Loucy (cell line): ENCODE measurements around the gene AKAP1.

Experiments used
- H2AFZ ChIP-seq: fragments of 200-600 bp; sonication (generic); 2 replicates; pipeline ENCODE4 v1.6.0; 2016; ENCODE audit warnings: antibody characterized with exemption, mild to moderate bottlenecking, low read length, moderate library complexity
- H3F3A ChIP-seq: fragments of 200-600 bp; 2 replicates; pipeline ENCODE4 v1.6.0; 2016; ENCODE audit warnings: antibody characterized with exemption, low read depth, mild to moderate bottlenecking
- H3K27me3 ChIP-seq: fragments of 200-600 bp; sonication (generic); 2 replicates; pipeline ENCODE4 v1.6.1; 2014; ENCODE audit warnings: low read length, mild to moderate bottlenecking; ENCODE audit not compliant: insufficient read depth, poor library complexity, severe bottlenecking
- H3K36me3 ChIP-seq: fragments of 200-600 bp; sonication (generic); 2 replicates; pipeline ENCODE4 v1.6.1; 2016; ENCODE audit warnings: low read length; ENCODE audit not compliant: insufficient read depth
- H3K4me1 ChIP-seq: fragments of 200-600 bp; sonication (generic); 2 replicates; pipeline ENCODE4 v1.5.1; 2014; ENCODE audit warnings: low read length, mild to moderate bottlenecking; ENCODE audit not compliant: insufficient read depth, poor library complexity, severe bottlenecking
- H3K4me2 ChIP-seq: fragments of 200-600 bp; sonication (generic); 2 replicates; pipeline ENCODE4 v1.6.0; 2014; ENCODE audit warnings: antibody characterized with exemption, low read length, low read depth, mild to moderate bottlenecking; ENCODE audit not compliant: poor library complexity, severe bottlenecking
- H3K4me3 ChIP-seq: fragments of 200-600 bp; sonication (generic); 2 replicates; pipeline ENCODE4 v1.5.1; 2014; ENCODE audit warnings: low read length, mild to moderate bottlenecking, mixed read lengths; ENCODE audit not compliant: poor library complexity, severe bottlenecking
- H3K79me2 ChIP-seq: fragments of 200-600 bp; sonication (generic); 2 replicates; pipeline ENCODE4 v1.6.1; 2014; ENCODE audit warnings: low read length; ENCODE audit not compliant: insufficient read depth
- H3K9ac ChIP-seq: fragments of 200-600 bp; sonication (generic); 2 replicates; pipeline ENCODE4 v1.6.0; 2014; ENCODE audit warnings: mild to moderate bottlenecking, low read depth, low read length, moderate library complexity; ENCODE audit not compliant: poor library complexity, severe bottlenecking
- H3K9me2 ChIP-seq: fragments of 200-600 bp; sonication (generic); replicated peaks from 2 replicates; pipeline ENCODE4 v1.6.1; 2016; ENCODE audit warnings: low read depth, low read length, mixed read lengths
- H3K9me3 ChIP-seq: fragments of 200-600 bp; sonication (generic); 2 replicates; pipeline ENCODE4 v1.6.1; 2014; ENCODE audit warnings: mild to moderate bottlenecking, antibody characterized with exemption, low read length, low read depth; ENCODE audit not compliant: insufficient read depth
- H4K20me1 ChIP-seq: fragments of 200-600 bp; sonication (generic); 2 replicates; pipeline ENCODE4 v1.6.0; 2014; ENCODE audit warnings: antibody characterized with exemption, low read length, mild to moderate bottlenecking; ENCODE audit not compliant: insufficient read depth, poor library complexity, severe bottlenecking
- EZH2phosphoT487 ChIP-seq: fragments of 200-600 bp; IDR thresholded peaks from 2 replicates; pipeline ENCODE4 v1.6.1; 2018; ENCODE audit warnings: antibody characterized with exemption, mild to moderate bottlenecking, moderate library complexity, borderline replicate concordance
- TF ChIP-seq, protein P1 (sequence below): fragments of 200-600 bp; sonication (generic); conservative IDR thresholded peaks from 2 replicates; pipeline ENCODE4 v1.5.1; 2014; ENCODE audit warnings: mild to moderate bottlenecking, antibody characterized with exemption, low read length

AKAP1 gene

DNA sequence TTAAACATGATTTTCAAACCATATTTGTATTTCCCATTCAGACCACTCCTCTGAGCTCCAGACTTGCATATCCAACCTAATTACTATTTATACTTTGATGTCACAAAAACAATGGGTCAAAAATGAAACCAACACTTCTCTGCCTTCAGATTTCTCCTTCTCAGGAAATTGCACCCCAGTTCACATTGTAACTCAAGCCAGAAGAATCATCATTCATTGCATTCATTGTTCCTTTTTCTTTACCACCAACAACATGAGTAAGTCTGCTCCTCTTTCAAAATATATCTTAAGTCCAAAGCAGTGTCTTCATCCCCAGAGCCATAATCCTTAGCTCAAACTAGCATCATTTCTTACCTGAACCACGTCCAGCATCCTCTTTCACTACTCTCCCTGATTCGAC is 2.6 kb upstream of the AKAP1 start:
- H3K9me2 ChIP-seq: no peaks in the 10 kb centered on the region
- H3K4me2 ChIP-seq: no peak overlapping the region
- no peaks in the 10 kb centered on the region for H3K9me3 ChIP-seq
- H3K27me3 ChIP-seq: peaks cover 3% of the 10 kb centered on the region
- H3K4me1 ChIP-seq: peaks cover 27% of the 10 kb centered on the region
- no peaks in the 10 kb centered on the region for H3F3A ChIP-seq
- H3K9ac ChIP-seq: peak overlapping the region; percentile 28
- no peak overlapping the region for H2AFZ ChIP-seq
- H3K4me3 ChIP-seq: no peak overlapping the region
- H3K36me3 ChIP-seq: no peaks in the 10 kb centered on the region
- TF ChIP-seq EZH2phosphoT487: no peak
- TF ChIP-seq, protein P1, sequence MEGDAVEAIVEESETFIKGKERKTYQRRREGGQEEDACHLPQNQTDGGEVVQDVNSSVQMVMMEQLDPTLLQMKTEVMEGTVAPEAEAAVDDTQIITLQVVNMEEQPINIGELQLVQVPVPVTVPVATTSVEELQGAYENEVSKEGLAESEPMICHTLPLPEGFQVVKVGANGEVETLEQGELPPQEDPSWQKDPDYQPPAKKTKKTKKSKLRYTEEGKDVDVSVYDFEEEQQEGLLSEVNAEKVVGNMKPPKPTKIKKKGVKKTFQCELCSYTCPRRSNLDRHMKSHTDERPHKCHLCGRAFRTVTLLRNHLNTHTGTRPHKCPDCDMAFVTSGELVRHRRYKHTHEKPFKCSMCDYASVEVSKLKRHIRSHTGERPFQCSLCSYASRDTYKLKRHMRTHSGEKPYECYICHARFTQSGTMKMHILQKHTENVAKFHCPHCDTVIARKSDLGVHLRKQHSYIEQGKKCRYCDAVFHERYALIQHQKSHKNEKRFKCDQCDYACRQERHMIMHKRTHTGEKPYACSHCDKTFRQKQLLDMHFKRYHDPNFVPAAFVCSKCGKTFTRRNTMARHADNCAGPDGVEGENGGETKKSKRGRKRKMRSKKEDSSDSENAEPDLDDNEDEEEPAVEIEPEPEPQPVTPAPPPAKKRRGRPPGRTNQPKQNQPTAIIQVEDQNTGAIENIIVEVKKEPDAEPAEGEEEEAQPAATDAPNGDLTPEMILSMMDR: no peak
- H3K79me2 ChIP-seq: peaks cover 25% of the 10 kb centered on the region
- H4K20me1 ChIP-seq: peaks cover 11% of the 10 kb centered on the region

DNA sequence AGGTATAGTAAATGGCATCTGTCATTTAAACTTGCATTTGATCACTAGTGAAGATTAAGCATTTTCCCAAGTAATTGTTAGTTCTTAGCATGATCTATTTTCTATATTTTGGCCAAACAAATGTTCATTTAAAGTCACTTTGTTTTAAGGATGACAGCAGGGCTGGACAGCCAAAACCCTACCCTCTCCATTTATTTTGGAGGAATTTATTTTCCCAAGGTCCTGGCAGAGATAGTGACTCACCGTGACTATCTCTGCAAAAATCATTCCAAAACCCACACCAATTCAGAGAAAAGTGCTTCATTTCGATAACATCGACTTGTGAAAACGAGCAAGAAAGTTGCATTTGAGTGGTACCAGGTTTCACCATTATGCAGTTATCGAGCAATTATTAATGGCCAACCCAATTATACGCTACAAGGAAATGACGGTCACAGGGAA is 665 bp upstream of the AKAP1 start:
- no peaks in the 10 kb centered on the region for H3F3A ChIP-seq
- peaks cover 44% of the 10 kb centered on the region for H3K79me2 ChIP-seq
- peak overlapping the region; percentile 93 for H3K4me2 ChIP-seq
- no peak for TF ChIP-seq EZH2phosphoT487
- TF ChIP-seq, protein P1: no peak
- H3K9me3 ChIP-seq: no peaks in the 10 kb centered on the region
- H3K4me1 ChIP-seq: peaks cover 45% of the 10 kb centered on the region
- peaks cover 29% of the 10 kb centered on the region for H4K20me1 ChIP-seq
- peak overlapping the region; percentile 99 for H2AFZ ChIP-seq
- H3K9me2 ChIP-seq: no peaks in the 10 kb centered on the region
- peak overlapping the region; percentile 89 for H3K9ac ChIP-seq
- peak overlapping the region; percentile 93 for H3K4me3 ChIP-seq
- no peaks in the 10 kb centered on the region for H3K36me3 ChIP-seq
- peaks cover 3% of the 10 kb centered on the region for H3K27me3 ChIP-seq

DNA sequence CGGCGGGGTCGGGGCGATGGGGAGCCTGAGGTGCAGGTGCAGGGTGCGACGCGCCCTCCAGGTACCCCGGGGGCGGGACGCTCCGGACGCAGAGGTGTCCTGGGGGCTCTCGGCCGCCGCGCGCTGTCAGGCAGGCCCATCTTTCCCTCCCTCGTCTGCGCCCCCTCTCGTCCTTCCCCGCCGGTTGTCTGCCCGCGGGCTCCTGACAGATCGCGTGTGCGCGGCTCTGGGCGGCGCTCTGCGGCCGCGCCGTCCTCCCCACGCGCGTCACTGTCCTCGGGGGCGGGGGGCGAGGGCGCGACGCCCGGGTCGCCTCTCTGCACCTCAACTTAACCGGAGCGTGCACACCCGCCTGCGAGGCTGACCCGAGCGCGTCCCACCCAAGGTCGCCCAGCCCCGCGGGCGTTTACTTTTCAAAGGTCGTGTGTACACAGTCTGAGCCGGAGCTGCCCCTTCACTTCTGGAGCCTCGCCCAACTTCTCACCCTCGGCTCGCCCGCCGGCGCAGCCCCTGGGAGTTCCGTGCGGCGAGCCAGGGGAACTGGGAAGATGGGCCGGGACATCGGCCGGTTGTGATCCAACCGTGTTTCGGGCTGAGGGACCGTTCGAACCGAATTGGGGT is 512 bp downstream of the AKAP1 start:
- peak overlapping the region; percentile 83 for H3K9ac ChIP-seq
- peak overlapping the region; percentile 90 for H2AFZ ChIP-seq
- peaks cover 41% of the 10 kb centered on the region for H4K20me1 ChIP-seq
- peaks cover 56% of the 10 kb centered on the region for H3K79me2 ChIP-seq
- no peaks in the 10 kb centered on the region for H3K36me3 ChIP-seq
- H3K4me3 ChIP-seq: peak overlapping the region; percentile 93
- peak overlapping the region; percentile 88 for H3K4me2 ChIP-seq
- TF ChIP-seq EZH2phosphoT487: no peak
- TF ChIP-seq, protein P1: peak; percentile 27; the same call in 1 of the 2 replicates
- H3K4me1 ChIP-seq: peaks cover 56% of the 10 kb centered on the region
- H3K9me2 ChIP-seq: no peaks in the 10 kb centered on the region
- no peaks in the 10 kb centered on the region for H3F3A ChIP-seq
- no peaks in the 10 kb centered on the region for H3K9me3 ChIP-seq
- no peaks in the 10 kb centered on the region for H3K27me3 ChIP-seq
